IMR-90 (cell line): ENCODE measurements around the gene KRTAP10-5. TPM values are rescaled to one million over a fixed set of nuclear protein-coding genes. Genes with fewer than 3 reads are reported as not detected.

Experiments
- ATAC-seq: fragments of 200-7000 bp; cut with Tn5 transposase; 2 replicates; pipeline ENCODE4 v1.9.1; 2020; ENCODE audit warnings: low read depth, mild to moderate bottlenecking, moderate library complexity
- BruUV-seq: library from RNA; stranded (reverse); fragments of 400-500 nt; replicated peaks from 2 replicates; lab custom pipeline; 2021; lab: Mats Ljungman, UMichigan
- CTCF ChIA-PET: fragments of 300-600 bp; formaldehyde crosslinking; extraction: SDS; loops from one replicate; lab custom pipeline; 2021; ENCODE audit warnings: antibody characterized with exemption; lab: Yijun Ruan, JAX
- POLR2A ChIA-PET: fragments of 300-600 bp; sonication (Branson Sonifier 250); formaldehyde crosslinking; loops from one replicate; lab custom pipeline; 2022; ENCODE audit warnings: antibody characterized with exemption; ENCODE audit not compliant: unreplicated experiment; lab: Charles Lee
- DNase-seq: peaks from one replicate; pipeline ENCODE4 v3.0.0; 2013
- H2AFZ ChIP-seq: replicated peaks from 2 replicates; pipeline ENCODE3; 2013; ENCODE audit warnings: low read length, mild to moderate bottlenecking; ENCODE audit not compliant: poor library complexity
- H2AK5ac ChIP-seq: 2 replicates; pipeline ENCODE4 v1.6.1; 2013; ENCODE audit warnings: low read depth, low read length, inconsistent platforms
- H2AK9ac ChIP-seq: replicated peaks from 2 replicates; pipeline ENCODE3; 2013; ENCODE audit warnings: mild to moderate bottlenecking, low read depth, low read length, moderate library complexity; ENCODE audit not compliant: poor library complexity
- H2BK120ac ChIP-seq: 2 replicates; pipeline ENCODE4 v1.6.1; 2013; ENCODE audit warnings: low read depth, low read length, inconsistent platforms
- H2BK15ac ChIP-seq: 3 replicates; pipeline ENCODE4 v1.6.1; 2013; ENCODE audit warnings: low read depth, low read length, inconsistent platforms
- H2BK20ac ChIP-seq: 2 replicates; pipeline ENCODE4 v1.6.1; 2013; ENCODE audit warnings: low read depth, mild to moderate bottlenecking, inconsistent platforms, low read length, moderate library complexity
- H2BK5ac ChIP-seq: 2 replicates; pipeline ENCODE4 v1.6.1; 2013; ENCODE audit warnings: mild to moderate bottlenecking, low read depth, low read length, inconsistent platforms; ENCODE audit not compliant: poor library complexity, severe bottlenecking
- H3K14ac ChIP-seq: replicated peaks from 2 replicates; pipeline ENCODE4 v1.6.1; 2013; ENCODE audit warnings: low read depth, low read length, inconsistent platforms
- H3K18ac ChIP-seq: 2 replicates; pipeline ENCODE4 v1.6.1; 2013; ENCODE audit warnings: low read depth, low read length, control low read depth
- H3K23ac ChIP-seq: 2 replicates; pipeline ENCODE4 v1.6.1; 2013; ENCODE audit warnings: low read depth, low read length, inconsistent platforms
- H3K27ac ChIP-seq: 2 replicates; pipeline ENCODE4 v1.5.1; 2013; ENCODE audit warnings: mild to moderate bottlenecking, control low read depth, low read length; ENCODE audit not compliant: insufficient read depth
- H3K27me3 ChIP-seq: 2 replicates; pipeline ENCODE4 v1.6.1; 2013; ENCODE audit warnings: low read length; ENCODE audit not compliant: control insufficient read depth, insufficient read depth
- H3K36me3 ChIP-seq: 2 replicates; pipeline ENCODE4 v1.6.1; 2013; ENCODE audit warnings: low read length, mixed read lengths; ENCODE audit not compliant: control insufficient read depth, insufficient read depth
- H3K4ac ChIP-seq: 2 replicates; pipeline ENCODE4 v1.6.1; 2013; ENCODE audit warnings: low read depth, low read length, inconsistent platforms
- H3K4me1 ChIP-seq: 2 replicates; pipeline ENCODE4 v1.6.1; 2013; ENCODE audit warnings: low read length, mixed read lengths; ENCODE audit not compliant: control insufficient read depth, insufficient read depth
- H3K4me2 ChIP-seq: 2 replicates; pipeline ENCODE4 v1.6.1; 2013; ENCODE audit warnings: low read depth, mild to moderate bottlenecking, control low read depth, low read length, moderate library complexity
- H3K4me3 ChIP-seq: 2 replicates; pipeline ENCODE4 v1.5.1; 2013; ENCODE audit warnings: low read depth, mild to moderate bottlenecking, control low read depth, low read length, moderate library complexity; ENCODE audit not compliant: insufficient read depth
- H3K56ac ChIP-seq: 2 replicates; pipeline ENCODE4 v1.6.1; 2013; ENCODE audit warnings: low read length, inconsistent platforms; ENCODE audit not compliant: insufficient read depth; ENCODE audit errors: extremely low read depth
- H3K79me1 ChIP-seq, 2 experiments: 2 replicates each; pipeline ENCODE4 v1.6.1; 2013; ENCODE audit warnings: low read length in 2 of 2, inconsistent platforms in 1 of 2, low read depth in 1 of 2
- H3K9ac ChIP-seq: 2 replicates; pipeline ENCODE4 v1.6.1; 2013; ENCODE audit warnings: low read depth, low read length, control low read depth
- H3K9me1 ChIP-seq: 2 replicates; pipeline ENCODE4 v1.6.1; 2013; ENCODE audit warnings: low read length, inconsistent platforms; ENCODE audit not compliant: insufficient read depth
- H3K9me3 ChIP-seq: 2 replicates; pipeline ENCODE4 v1.6.1; 2013; ENCODE audit warnings: low read length; ENCODE audit not compliant: control insufficient read depth, insufficient read depth
- H4K20me1 ChIP-seq: 2 replicates; pipeline ENCODE4 v1.6.1; 2013; ENCODE audit warnings: low read length, inconsistent platforms; ENCODE audit not compliant: insufficient read depth
- H4K5ac ChIP-seq: 2 replicates; pipeline ENCODE4 v1.6.1; 2013; ENCODE audit warnings: mild to moderate bottlenecking, low read depth, low read length, control low read depth
- H4K8ac ChIP-seq, 2 experiments: 2 replicates each; pipeline ENCODE4 v1.6.1; 2013; ENCODE audit warnings: low read depth in 2 of 2, low read length in 2 of 2, control low read depth in 1 of 2, inconsistent platforms in 1 of 2
- H4K91ac ChIP-seq: 2 replicates; pipeline ENCODE4 v1.6.1; 2013; ENCODE audit warnings: low read depth, low read length, inconsistent platforms; ENCODE audit not compliant: insufficient read depth
- CEBPB ChIP-seq: IDR thresholded peaks from 2 replicates; pipeline ENCODE4 v1.6.1; 2012; ENCODE audit warnings: low read depth, low read length, improper control_type of control experiment
- FOS ChIP-seq: fragments of 150-350 bp; IDR thresholded peaks from 2 replicates; pipeline ENCODE4 v1.6.1; 2016; ENCODE audit warnings: low read depth, low read length
- MAFK ChIP-seq: IDR thresholded peaks from 2 replicates; pipeline ENCODE4 v1.6.1; 2012; ENCODE audit warnings: low read depth, low read length, improper control_type of control experiment
- NFE2L2 ChIP-seq: fragments of 150-350 bp; IDR thresholded peaks from 2 replicates; pipeline ENCODE4 v1.6.1; 2016; ENCODE audit warnings: low read depth, mild to moderate bottlenecking, low read length
- SMC3 ChIP-seq: fragments of 150-350 bp; IDR thresholded peaks from 2 replicates; pipeline ENCODE4 v1.6.1; 2016; ENCODE audit warnings: low read depth, mild to moderate bottlenecking, antibody characterized with exemption, low read length, moderate library complexity
- WGBS, 2 experiments: methylation state at CpG; one replicate each; pipeline versions ENCODE4 v1.1.5 to v1.1.7; 2013; ENCODE audit warnings: missing lambda C conversion rate in 2 of 2; ENCODE audit not compliant: insufficient read length in 1 of 2; ENCODE audit errors: extremely low coverage in 2 of 2; 5-methylcytosine and 5-hydroxymethylcytosine counted together
- dilution Hi-C: fragments of 300-500 bp; cut with HindIII; formaldehyde crosslinking; loops from one replicate; pipeline ENCODE4 v1.14.3; 2018; ENCODE audit warnings: low sequenced_read_pairs; ENCODE audit not compliant: unreplicated experiment
- in situ Hi-C: fragments of 300-500 bp; cut with MboI; formaldehyde crosslinking; loops from 3 replicates; pipeline ENCODE4 v1.14.3; 2019; ENCODE audit warnings: low sequenced_read_pairs, inconsistent platforms, mixed read lengths
- intact Hi-C: fragments of 100-400 bp; cut with micrococcal nuclease; formaldehyde crosslinking; loops from 2 replicates; pipeline ENCODE4 v1.10.0; 2022
- polyA plus RNA-seq, 3 experiments: library from polyadenylated mRNA; depleted of rRNA; stranded (reverse); fragments of >200 nt; gene quantifications; 2 replicates each; pipeline ENCODE4 v1.2.3, GENCODE V29; 2012; ENCODE audit warnings: low replicate concordance in 1 of 3
- total RNA-seq: library from RNA; depleted of rRNA; stranded (reverse); fragments of >200 nt; gene quantifications from 2 replicates; pipeline ENCODE4 v1.2.3, GENCODE V29; 2012

The KRTAP10-5 gene
- total and polyA plus RNA-seq, 2 of the 4 experiments (the other 2 are of a cell fraction): not detected

- TF ChIP-seq NFE2L2 (no peak), MAFK (no peak), FOS (no peak), CEBPB (no peak), SMC3 (no peak)
- no peak overlapping the region for H2AFZ ChIP-seq
- WGBS, 2 experiments: 59% methylated on average over 19 of the region's 30 CpGs; no CpG with 5 or more reads in 1 of the 2 experiments
- intact Hi-C loops (no loop called here), in situ Hi-C loops (no loop called here), dilution Hi-C loops (no loop called here)
- no peaks in the 10 kb centered on the region for H4K20me1 ChIP-seq
- H3K27ac ChIP-seq: no peak overlapping the region
- no peak for DNase-seq
- no peak overlapping the region for H3K4ac ChIP-seq
- no TSS peak for BruUV-seq
- H2BK120ac ChIP-seq: no peak overlapping the region
- no peak overlapping the region for H2AK9ac ChIP-seq
- no peak overlapping the region for H3K9ac ChIP-seq
- ChIA-PET CTCF (no interaction called here), POLR2A (no interaction called here)
- no peak overlapping the region for H4K91ac ChIP-seq
- no peak overlapping the region for H3K18ac ChIP-seq
- H2AK5ac ChIP-seq: no peak overlapping the region
- no peaks in the 10 kb centered on the region for H3K79me1 ChIP-seq
- ATAC-seq: no peak
- H3K9me3 ChIP-seq: peaks cover 22% of the 10 kb centered on the region; the same call in 1 of the 2 replicates
- H3K27me3 ChIP-seq: 0 out of 2 replicates have a peak, but pooled peaks cover 2% of the 10 kb centered on the region
- H3K4me1 ChIP-seq: no peaks in the 10 kb centered on the region
- H4K5ac ChIP-seq: no peak overlapping the region
- no peak overlapping the region for H3K4me2 ChIP-seq
- H2BK15ac ChIP-seq: no peak overlapping the region
- no peak overlapping the region for H4K8ac ChIP-seq
- no peak overlapping the region for H3K4me3 ChIP-seq
- H3K56ac ChIP-seq: no peak overlapping the region
- H3K23ac ChIP-seq: no peak overlapping the region
- no peaks in the 10 kb centered on the region for H3K36me3 ChIP-seq
- H2BK5ac ChIP-seq: no peak overlapping the region
- no peaks in the 10 kb centered on the region for H3K9me1 ChIP-seq
- no peak overlapping the region for H2BK20ac ChIP-seq
- no peak overlapping the region for H3K14ac ChIP-seq
These were observed 48.5 kb downstream of the KRTAP10-5 start for GRCh38 chr21:44531606-44532564.
